GM12891 (cell line): Measurements from ENCODE around the gene CCDC54.

ENCODE experiments used
- DNase-seq: peaks from one replicate; pipeline ENCODE4 v3.0.0; 2011; ENCODE audit warnings: low spot score; ENCODE audit not compliant: insufficient read length
- FAIRE-seq: peaks from 2 replicates; lab custom pipeline; 2011; peaks lifted over from hg19 to GRCh38; lab: Jason Lieb, UNC
- PAX5 ChIP-seq: IDR thresholded peaks from 2 replicates; pipeline ENCODE4 v1.6.1; 2011; ENCODE audit warnings: low read length, moderate library complexity, mild to moderate bottlenecking; ENCODE audit not compliant: insufficient read depth, severe bottlenecking
- POLR2A ChIP-seq: IDR thresholded peaks from 2 replicates; pipeline ENCODE4 v1.6.1; 2011; ENCODE audit warnings: low read depth, low read length, control low read depth
- POLR2AphosphoS5 ChIP-seq: IDR thresholded peaks from 2 replicates; pipeline ENCODE4 v1.6.1; 2011; ENCODE audit warnings: low read depth, low read length, control low read depth
- POU2F2 ChIP-seq: IDR thresholded peaks from 2 replicates; pipeline ENCODE4 v1.6.1; 2011; ENCODE audit warnings: low read depth, mild to moderate bottlenecking, control low read depth, low read length, moderate library complexity
- SPI1 ChIP-seq: IDR thresholded peaks from 2 replicates; pipeline ENCODE4 v1.6.1; 2011; ENCODE audit warnings: low read depth, low read length, control low read depth
- TAF1 ChIP-seq: IDR thresholded peaks from 2 replicates; pipeline ENCODE4 v1.6.1; 2011; ENCODE audit warnings: low read depth, low read length, control low read depth

Gene CCDC54

DNA sequence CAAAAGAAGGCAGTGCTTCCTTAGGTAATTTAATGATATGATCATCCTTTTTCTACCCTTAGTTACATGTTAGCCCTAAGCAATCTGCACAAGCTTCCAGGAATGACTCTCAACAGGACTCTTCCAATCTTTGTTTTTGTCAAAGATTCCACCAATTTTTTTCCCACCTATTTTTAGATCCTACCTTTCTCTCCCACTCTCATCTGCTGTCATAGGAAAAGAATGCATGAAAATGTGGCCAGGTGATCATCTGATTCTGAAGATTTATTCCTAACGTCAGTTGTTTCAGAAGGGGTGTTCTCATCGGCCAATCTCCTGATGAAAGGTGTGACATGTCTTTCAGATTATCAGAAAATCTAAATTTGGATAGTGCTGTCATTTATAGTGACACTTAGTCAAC lies 7.2 kb downstream of the CCDC54 start:
- no peak for DNase-seq
- FAIRE-seq = no peak
- TF ChIP-seq TAF1 (no peak), SPI1 (no peak), POU2F2 (no peak), POLR2A (no peak), POLR2AphosphoS5 (no peak), PAX5 (no peak)

DNA sequence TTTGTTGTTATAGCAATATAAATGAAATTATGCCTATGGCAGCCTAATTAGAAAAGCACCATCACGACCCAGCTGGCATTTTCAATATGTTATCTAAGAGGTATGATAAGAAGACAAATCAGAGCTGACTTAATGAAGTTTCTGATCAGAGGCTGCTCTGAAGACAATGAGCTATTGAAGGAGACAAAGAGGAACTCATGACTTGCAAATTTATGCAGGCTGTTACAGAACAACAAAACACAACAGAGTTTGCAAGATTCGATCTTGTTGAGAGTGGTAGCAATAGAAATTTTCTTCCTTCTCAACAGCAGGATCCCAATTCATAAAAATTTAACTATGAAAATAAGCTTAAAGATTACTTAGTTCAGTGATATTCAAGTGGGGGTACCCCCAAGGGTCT lies 7.7 kb downstream of the CCDC54 start:
- TF ChIP-seq PAX5 = no peak
- TF ChIP-seq POU2F2 = no peak
- no peak for TF ChIP-seq TAF1
- TF ChIP-seq POLR2AphosphoS5 = no peak
- TF ChIP-seq POLR2A = no peak
- TF ChIP-seq SPI1 = no peak
- no peak for DNase-seq
- FAIRE-seq = no peak

DNA sequence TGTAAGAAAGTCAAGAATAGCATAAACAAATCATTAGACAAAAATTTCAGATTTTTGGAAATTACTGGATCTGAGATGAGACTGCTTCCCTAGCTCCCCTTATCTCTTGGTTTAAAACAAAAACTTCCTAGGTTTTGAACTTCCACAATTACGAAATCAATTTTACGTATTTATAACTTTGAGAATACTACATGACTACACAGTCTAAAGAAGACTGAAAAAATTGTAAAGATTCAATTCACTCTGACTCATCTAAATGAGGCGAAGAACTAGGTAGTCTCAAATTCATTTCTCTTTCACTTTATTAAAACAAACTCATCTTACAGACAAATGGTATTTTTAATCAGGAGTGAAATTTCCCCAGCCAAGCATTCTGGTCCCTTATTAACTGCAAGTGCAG lies 10.3 kb downstream of the CCDC54 start:
- no peak for TF ChIP-seq POLR2AphosphoS5
- no peak for TF ChIP-seq TAF1
- no peak for TF ChIP-seq PAX5
- no peak for TF ChIP-seq POLR2A
- TF ChIP-seq SPI1 = no peak
- no peak for TF ChIP-seq POU2F2
- DNase-seq = no peak
- no peak for FAIRE-seq

DNA sequence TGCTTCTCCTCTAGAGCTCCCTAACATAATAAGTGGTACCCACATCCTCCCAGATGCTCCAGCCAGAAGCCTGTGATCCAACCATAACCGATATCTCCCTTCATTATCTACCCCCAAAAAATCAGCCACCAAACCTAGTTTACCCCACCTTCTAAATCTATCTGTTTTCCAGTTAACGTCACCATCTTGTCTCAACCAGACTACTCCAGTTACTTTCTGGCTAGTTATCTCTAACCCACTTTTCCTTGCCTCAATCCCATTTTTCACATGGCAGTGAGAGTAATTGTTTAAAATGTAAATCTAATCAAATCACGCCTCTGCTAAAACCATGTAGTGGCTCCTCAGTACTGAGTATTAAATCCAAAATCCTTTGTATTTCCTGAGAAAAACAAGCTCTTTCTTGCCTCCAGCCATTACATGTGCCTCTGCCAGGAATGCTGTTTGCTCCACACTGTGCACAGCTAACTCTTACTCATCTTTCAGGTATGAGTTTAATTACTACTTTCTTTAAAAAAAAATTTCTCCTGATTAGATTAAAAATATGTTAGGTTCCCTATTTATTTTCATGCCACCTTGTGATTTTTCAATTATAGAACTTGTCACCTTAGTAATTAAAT lies 15.4 kb downstream of the CCDC54 start:
- no peak for DNase-seq
- FAIRE-seq = no peak
- TF ChIP-seq SPI1 (no peak), PAX5 (no peak), POLR2A (no peak), TAF1 (no peak), POU2F2 (no peak), POLR2AphosphoS5 (no peak)

DNA sequence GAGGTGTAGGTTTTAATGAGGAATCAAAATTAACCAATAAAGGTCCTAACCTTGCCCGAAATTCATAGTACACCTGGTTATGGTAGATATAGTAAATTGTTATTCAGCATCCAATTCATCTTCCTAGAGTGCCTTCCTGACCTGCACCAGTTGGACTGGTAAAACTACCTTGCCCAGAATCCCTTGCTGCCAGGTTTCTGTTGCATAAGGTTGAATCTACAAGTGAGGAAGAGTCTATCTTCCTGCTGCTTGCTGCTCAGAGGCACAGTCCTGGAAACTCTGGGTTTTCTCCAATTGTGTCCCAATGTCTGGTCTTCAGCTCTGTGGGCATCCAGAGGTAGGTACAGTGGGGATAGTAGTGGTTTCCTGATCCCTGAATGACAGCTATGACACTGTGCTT lies 17.3 kb downstream of the CCDC54 start:
- FAIRE-seq = no peak
- DNase-seq = no peak
- TF ChIP-seq SPI1 = no peak

DNA sequence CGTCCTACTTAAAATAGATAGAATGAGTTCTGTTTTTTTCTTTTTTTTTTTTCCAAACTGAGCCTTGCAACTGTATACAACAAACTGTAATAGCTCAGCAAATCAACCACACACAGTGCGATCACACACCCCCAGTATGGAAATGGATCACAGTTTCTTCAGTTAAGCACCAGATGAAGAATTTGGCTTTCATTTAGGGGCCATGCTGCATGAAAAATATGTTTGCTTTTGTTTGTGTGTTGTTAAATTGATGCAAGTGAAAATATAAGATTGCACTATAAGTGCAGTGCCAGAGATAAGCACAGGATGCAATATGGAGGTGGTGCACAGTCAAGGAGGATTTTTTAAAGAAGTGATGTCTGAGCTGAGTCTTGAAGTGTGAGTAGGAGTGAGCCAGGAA lies 17.8 kb downstream of the CCDC54 start:
- TF ChIP-seq TAF1 (no peak), POLR2AphosphoS5 (no peak), SPI1 (no peak), POU2F2 (no peak), POLR2A (no peak), PAX5 (no peak)
- DNase-seq (no peak), FAIRE-seq (no peak)

DNA sequence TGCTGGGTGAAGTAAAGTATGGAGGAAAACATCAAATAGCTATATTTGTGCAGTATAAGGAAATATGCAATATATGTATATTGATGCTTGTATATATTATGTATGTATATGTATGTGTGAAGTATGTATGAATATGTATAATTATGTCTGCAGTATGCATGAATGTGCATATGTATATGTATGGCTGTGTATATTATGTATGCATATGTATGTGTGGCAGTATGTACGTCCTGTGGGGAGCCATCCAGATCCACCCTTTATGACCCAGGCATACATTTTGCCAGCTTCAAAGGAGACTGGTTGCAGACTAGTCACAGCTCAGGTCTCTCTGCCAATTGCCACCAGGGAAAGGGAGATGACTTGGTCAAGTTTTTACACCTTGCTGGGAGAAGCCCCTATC lies 24.1 kb downstream of the CCDC54 start:
- FAIRE-seq (no peak), DNase-seq (no peak)
- TF ChIP-seq POU2F2 (no peak), PAX5 (no peak), TAF1 (no peak)

DNA sequence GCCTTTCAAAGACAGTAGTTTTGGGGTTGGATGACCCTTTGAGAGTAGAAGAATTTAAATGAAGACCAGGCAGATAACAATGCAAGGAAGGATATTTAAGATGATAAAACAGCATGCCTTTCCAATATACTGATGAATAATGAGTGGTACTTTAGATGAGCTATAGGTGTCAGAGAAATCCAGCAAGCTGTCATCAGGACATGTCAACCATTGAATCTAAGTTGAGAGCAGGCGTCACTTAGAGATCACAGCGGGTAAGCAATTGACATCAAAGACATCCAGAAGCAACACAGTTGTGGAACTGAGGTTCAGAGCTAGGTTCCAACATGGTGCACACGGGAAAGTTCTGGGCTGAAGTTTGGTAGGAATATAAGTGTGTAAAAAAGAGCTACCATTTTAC lies 25.0 kb downstream of the CCDC54 start:
- FAIRE-seq (no peak), DNase-seq (no peak)
- TF ChIP-seq POU2F2 = no peak
- TF ChIP-seq POLR2AphosphoS5 = no peak
- TF ChIP-seq POLR2A = no peak
- no peak for TF ChIP-seq SPI1
- TF ChIP-seq TAF1 = no peak
- TF ChIP-seq PAX5 = no peak

DNA sequence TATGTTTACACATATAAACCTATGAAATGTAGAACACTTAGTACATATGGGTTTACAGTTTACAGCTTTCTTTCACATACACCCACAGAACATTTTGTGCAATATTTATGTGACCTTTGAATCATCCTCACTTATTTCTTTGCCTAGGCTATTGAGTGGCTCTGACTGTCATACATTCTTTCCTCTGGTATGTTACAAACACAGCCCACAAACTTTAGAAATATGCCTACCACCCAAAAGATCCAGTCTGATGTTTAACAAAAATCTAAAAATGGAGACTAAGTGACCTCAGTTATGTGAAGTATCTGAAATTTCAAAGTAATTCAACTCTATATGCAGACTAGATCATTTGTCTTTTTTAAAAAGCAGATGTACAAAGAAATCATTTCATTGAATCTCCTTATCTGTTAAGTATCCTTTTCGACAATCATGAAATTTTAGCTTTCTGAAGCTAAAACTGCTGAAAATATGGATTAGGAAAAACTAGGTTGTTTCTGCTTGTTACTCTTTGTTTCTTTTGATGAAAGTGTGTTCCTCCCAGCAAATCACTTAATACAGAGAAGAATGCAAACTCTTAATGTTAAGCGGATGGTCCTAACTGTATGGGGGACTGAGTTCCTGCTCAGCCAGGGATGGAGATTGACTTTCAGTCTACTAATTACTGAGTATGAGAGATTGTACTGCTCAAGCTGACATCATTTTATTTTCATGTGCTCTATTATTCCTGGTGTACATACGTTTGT lies 27.7 kb downstream of the CCDC54 start:
- FAIRE-seq (no peak), DNase-seq (no peak)
- TF ChIP-seq POLR2AphosphoS5 = no peak
- TF ChIP-seq PAX5 = no peak
- TF ChIP-seq SPI1 = no peak

DNA sequence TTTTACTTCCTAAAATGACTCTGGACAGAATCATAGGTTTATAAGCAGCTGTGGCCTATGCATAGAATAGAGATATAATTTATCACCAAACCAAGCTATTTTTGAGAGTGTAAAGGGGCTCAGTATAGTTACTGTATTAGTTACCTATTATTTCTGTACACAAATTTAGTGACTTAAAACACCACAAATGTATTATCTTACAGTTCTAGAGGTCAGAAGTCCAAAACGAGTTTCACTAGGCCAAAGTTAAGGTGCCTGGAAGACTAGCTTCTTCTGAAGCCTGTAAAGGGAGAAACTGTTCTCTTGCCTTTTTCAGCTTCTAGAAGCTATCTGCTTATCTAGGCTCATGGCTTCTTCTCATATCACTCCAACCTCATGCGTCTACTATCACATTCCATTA lies 30.1 kb downstream of the CCDC54 start:
- FAIRE-seq (no peak), DNase-seq (no peak)
- no peak for TF ChIP-seq SPI1
- TF ChIP-seq TAF1 = no peak
- TF ChIP-seq POLR2AphosphoS5 = no peak
- TF ChIP-seq POLR2A = no peak
- TF ChIP-seq PAX5 = no peak

DNA sequence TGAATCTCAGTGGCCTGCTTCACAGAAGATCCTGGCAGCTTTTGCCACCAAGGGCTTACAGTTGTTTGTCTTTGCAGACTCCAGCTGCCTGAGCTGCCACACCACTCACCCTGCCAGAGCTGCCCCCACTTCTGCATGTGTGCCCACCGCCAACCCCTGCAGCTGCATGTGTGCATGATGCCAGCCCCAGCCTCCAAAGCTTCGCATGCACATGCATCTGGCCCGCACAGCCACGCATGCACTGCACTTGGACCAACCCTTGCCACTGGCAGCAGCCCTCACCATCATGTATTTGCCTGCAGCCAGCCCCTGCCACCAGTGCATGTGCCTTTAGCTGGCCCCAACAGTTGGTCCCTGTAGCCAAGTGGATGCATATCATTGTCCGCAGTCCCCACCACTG lies 31.3 kb downstream of the CCDC54 start:
- no peak for FAIRE-seq
- DNase-seq = no peak
- no peak for TF ChIP-seq SPI1
- no peak for TF ChIP-seq POLR2A
- no peak for TF ChIP-seq POLR2AphosphoS5
- no peak for TF ChIP-seq TAF1
